GM18498 (cell line): Measurements from ENCODE around the gene HCFC1R1.

Experiments used
- ATAC-seq: cut with Tn5 transposase; IDR thresholded peaks from one replicate; pipeline ENCODE4 v1.9.1; 2021; ENCODE audit warnings: mild to moderate bottlenecking, moderate library complexity; ENCODE audit not compliant: unreplicated experiment

The HCFC1R1 gene

DNA sequence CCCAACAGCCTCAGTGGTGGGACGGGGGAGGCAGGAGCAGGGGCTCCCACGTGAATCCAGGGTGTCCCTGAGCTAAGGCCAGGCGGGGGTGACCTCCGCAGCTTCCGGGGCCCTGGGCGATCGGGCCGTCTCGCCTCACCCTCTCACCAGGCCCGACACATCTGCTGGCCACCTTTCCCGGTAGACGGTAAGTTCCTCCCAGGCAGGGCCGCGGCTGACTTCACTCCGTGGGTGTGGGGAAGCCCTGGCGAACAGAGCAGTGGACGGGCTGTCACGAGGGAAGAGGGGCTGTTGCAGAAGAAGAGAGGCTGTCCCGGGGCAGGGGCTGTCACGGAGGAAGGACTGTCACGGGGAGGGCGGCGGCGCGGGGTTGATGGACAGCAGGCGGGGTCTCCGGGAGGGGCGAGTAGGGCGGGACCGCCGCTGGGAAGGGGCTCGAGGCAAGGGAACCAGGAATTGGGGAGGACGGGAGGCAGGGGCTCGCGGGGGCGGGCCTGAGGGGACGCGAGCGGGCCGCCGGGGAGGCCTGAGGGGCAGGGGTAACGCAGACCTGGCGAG lies 44.0 kb downstream of the HCFC1R1 start:
- ATAC-seq: no peak

DNA sequence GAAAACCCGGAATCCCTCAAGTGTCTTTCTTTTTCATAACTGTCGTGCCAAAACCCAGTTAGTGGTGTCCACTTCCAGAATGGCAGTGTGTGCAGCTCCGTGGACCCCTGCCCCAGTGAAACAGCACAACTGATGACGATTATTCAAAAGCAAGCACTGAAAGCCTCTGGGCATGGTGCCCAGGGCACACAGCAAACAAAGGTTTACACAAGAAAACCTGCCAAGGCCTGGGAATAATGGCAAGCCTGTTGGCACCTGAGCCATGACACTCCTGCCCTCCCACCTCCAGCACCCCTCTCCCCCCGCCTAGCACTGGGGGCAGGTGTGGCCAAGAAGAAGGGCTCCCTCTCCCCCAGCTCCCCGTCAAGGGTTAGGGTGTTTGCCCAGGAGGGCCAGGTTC lies 46.3 kb downstream of the HCFC1R1 start:
- ATAC-seq: no peak

DNA sequence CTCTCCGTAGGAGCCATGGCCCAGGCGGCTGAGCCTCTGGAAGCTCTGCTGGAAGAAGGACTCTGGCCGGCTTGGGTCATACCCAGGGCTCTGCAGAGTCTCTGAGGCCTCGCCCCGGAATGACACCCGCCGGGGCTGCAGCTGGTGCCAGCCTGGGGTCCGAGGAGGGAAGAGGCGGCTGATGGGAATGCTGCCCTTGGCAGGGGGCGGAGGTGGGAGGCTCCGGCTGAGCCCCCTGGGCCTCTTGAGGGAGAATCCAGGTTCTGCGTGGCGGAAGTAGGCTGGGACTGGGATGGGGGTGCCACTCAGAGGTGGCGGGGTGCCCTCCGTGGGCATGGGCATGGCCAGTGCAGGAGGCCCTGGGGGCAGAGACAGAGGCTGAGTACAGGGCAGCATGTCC lies 47.1 kb downstream of the HCFC1R1 start:
- ATAC-seq: no peak

DNA sequence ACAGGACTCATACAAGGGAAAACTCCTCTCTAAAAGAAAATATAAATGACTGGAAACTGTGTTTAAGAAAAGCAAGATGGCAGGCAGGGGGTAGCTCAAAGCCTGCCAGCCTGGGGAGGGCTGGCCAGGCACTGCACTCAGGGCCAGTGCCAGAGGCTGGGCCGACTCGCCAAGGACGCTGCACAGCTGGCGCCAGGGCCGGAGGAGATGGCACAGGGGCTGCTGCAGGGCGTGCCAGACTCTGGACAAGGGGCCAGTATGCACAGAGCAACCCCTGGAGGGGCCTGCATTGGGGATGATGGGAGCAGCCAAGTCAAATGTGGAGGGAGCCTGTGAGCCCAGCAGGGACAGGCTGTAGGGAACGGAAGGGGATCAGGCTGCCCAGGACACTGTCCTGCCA lies 47.5 kb downstream of the HCFC1R1 start:
- no peak for ATAC-seq

DNA sequence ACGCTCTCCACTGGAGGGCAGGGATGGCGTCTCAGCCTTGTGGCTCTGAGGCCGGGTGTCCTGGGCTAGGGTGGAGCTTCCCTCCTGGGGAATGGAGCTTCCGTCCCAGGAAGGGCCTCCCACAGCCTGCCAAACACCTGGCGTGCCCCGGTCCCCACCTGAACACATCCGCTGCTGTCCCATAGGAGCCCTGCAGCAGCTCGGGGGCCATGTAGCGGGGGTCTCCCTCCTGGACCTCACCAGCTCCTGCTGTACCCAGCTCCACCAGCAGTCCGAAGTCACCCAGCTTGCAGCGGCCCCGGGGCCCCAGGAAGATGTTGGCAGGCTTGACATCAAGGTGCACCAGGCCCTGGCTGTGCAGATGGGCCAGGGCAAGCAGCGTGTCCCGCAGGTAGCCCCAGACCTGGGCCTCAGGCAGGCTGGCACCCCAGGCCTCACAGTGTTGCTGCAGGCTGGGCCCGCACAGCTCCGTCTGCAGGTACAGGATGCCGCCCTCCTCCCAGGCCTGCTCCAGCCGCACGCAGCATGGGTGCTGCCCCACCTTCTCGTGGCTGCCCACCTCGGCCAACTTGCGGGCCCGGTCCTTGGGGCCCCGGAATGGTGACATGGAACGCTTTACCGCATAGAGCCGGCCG lies 48.5 kb downstream of the HCFC1R1 start:
- ATAC-seq: no peak

DNA sequence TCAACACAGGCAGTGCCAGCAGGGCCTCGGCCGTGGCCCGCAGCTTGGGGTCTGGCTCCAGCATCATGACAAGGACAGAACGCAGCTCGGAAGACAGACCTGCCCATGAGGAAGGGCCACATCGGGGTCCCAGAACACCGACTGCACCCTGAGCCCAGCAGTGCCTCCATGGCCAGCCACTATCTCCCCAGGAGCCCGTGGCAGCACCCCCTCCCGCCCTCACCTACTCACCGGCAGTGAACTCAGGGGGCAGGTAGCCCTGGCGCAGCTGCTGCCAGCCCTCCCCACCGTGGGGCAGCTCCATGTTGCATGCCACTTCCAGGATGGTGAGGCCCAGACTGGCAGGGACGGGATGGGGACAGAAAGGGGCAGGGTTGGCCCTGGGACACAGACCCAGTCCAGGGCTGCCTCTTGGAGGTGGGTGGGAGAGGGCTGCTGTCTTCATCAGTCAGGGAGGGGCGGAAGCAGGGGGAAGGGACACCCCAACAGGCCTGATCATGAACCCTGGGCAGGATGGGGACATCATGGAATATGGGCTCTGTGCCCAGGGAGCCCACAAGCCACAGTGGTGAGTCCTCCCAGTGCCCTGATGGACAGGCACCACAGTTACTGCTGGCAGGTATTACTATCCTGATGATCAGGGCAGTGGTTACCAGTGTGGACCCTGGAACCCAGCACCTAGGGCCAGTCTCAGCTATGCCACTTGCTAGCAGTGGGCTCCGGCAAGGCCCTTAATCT lies 49.3 kb downstream of the HCFC1R1 start:
- ATAC-seq: no peak

DNA sequence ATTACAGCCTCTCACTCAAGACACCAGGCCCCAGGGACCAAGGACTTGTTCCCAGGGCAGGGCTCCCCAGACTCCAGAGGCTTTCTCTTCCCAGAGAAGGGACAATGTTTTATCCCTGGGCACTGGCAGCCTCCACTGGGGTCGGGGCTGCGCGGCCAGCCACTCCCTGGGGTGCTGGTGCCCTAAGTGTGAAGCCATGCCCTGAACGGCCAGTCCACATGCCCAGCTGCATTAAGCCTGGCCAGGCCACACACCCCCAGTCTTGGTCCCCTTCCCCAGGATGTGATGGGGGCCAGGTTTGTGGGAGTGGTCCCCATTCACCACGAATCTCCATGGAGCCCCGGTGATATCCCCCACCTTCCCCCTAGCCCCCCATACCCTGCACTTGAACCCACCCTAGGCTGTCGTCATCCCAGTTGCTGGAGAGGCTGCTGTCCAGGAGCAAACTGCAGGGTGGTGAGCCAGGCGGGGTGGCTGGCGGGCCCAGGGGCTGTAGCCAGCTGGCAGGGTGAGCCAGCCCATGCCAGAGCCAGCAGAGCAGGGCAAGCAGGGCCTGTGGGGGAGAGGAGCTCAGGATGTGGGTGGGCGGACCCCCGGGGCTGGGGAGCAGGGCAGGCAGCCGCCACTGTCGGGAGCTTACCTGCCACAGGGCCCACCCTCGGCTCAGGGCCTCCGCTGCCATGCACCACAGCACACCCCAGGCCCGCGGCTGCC lies 50.0 kb downstream of the HCFC1R1 start:
- no peak for ATAC-seq

DNA sequence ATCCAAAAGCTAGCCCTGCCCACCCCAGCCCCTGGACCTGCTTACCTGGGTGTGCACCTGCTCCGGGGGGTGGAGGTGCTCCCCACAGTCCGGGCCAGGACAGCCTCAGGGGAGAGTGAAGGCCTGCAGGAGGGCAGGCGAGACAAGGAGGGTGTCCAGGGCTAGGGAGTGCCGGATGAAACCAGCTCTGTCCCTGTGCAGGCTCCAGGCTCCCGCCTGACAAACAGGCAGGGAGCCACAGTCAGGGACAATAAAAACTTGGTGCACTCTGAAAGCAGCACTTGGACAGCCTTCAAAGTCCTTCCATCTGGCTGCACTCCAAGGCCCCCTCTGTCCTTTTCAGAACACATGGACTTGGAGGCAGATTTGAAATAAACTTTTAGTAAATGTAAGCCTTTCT lies 50.6 kb downstream of the HCFC1R1 start:
- ATAC-seq: no peak
